Ovary (tissue), 9 donors: ENCODE results near the gene SLC27A3. TPM values are rescaled to one million over a fixed set of nuclear protein-coding genes. Genes with fewer than 3 reads are reported as not detected.
A peak's percentile ranks its signal among the peaks of the same experiment; 100 is the strongest.

Source experiments
- DNase-seq, 5 donors: peaks; one replicate each; pipeline ENCODE4 v3.0.0-alpha.2; 2019 to 2020
- H3K27ac ChIP-seq, 2 donors: fragments of 200-600 bp; one replicate each; pipeline versions ENCODE4 v1.5.1 to v1.8.0; 2019 to 2022
- H3K27me3 ChIP-seq: fragments of 200-600 bp; one replicate; pipeline ENCODE4 v1.8.0; 2022
- H3K36me3 ChIP-seq: fragments of 200-600 bp; sonication (generic); one replicate; pipeline ENCODE4 v1.5.1; 2019
- H3K4me1 ChIP-seq: one replicate; pipeline ENCODE4 v1.8.1; 2013; ENCODE audit warnings: mild to moderate bottlenecking, moderate library complexity; ENCODE audit not compliant: insufficient read depth
- H3K4me3 ChIP-seq: fragments of 200-600 bp; sonication (generic); one replicate; pipeline ENCODE4 v1.5.1; 2017
- H3K9me3 ChIP-seq, 2 donors: fragments of 200-600 bp in 1 of 2; sonication (generic) in 1 of 2; one replicate each; pipeline versions ENCODE4 v1.5.1 to v1.8.1; 2013 to 2019; ENCODE audit warnings: mild to moderate bottlenecking in 1 of 2, moderate library complexity in 1 of 2
- CTCF ChIP-seq, 3 donors: fragments of 450-650 bp in 2 of 3; fragments of 200-600 bp in 1 of 3; IDR thresholded peaks; one replicate each; pipeline versions ENCODE4 v1.5.1 to v1.8.0; 2016 to 2022; ENCODE audit warnings: antibody characterized with exemption in 3 of 3, mild to moderate bottlenecking in 1 of 3
- EP300 ChIP-seq: sonication (generic); formaldehyde crosslinking; IDR thresholded peaks from one replicate; pipeline ENCODE4 v1.6.1; 2017; ENCODE audit warnings: antibody characterized with exemption
- POLR2A ChIP-seq: fragments of 450-650 bp; IDR thresholded peaks from one replicate; pipeline ENCODE4 v1.6.1; 2017; ENCODE audit warnings: antibody characterized with exemption, mild to moderate bottlenecking, moderate library complexity
- WGBS, 3 donors: extraction: QIAGEN DNeasy Blood & Tissue Kit in 1 of 3; methylation state at CpG; one replicate each; pipeline versions ENCODE4 v1.1.5 to v1.1.7; 2013 to 2017; 5-methylcytosine and 5-hydroxymethylcytosine counted together
- intact Hi-C, 4 donors: fragments of 100-400 bp; cut with DNase I; formaldehyde crosslinking; loops; one replicate each; pipeline versions ENCODE4 v1.11.0 to v1.15.1; 2022 to 2023
- polyA plus RNA-seq, 2 donors: library from polyadenylated mRNA; stranded (reverse); fragments of 200-250 nt in 1 of 2; fragments of 350-450 nt in 1 of 2; fragmentation: Illumina TruSeq in 1 of 2; extraction: RNeasy Lipid Tissue Mini Kit (QIAGEN cat#74804) in 1 of 2; gene quantifications; one replicate each; pipeline ENCODE4 v1.2.3, GENCODE V29; 2013 to 2014
- total RNA-seq, 7 donors: library from RNA; depleted of rRNA in 2 of 7; stranded (reverse); fragments of >200 nt in 2 of 7; fragmentation: NEBNext Ultra II Directional in 3 of 7; extraction: Animal tissue kit (Norgen Biotek cat#: 25700) in 3 of 7; gene quantifications; one replicate each; pipeline versions ENCODE4 v1.1.0 to v1.2.4, GENCODE V29; 2016 to 2023
- donor health status: DM: no; HTN: no; CAD: no; lungs with moderate emphysema.
- donor health status: DM: no; HTN: no; CAD: no.
- donor health status: Bipolar disorder and iron deficiency.
- donor health status: DM: yes; HTN: yes; CAD: no.
- donor health status: DM: no; HTN: no; CAD: no.
- donor health status: DM: yes; HTN: yes; CAD: no.

The SLC27A3 gene
- total and polyA plus RNA-seq, 9 donors, result 9.5 to 50.9 (median 31.1) TPM

- H3K4me1 ChIP-seq, result peaks cover 10% of the 10 kb centered on the region
- 16 to 18% (median 17%) methylated on average over 5 of the region's 5 CpGs for WGBS, 3 donors
These were observed 32.6 kb upstream of the SLC27A3 start for GRCh38 chr1:153742411-153743142.

GRCh38 chr1:153745417-153745816, 29.8 kb upstream of the SLC27A3 start:
- no peaks in the 10 kb centered on the region for H3K36me3 ChIP-seq
- no peaks in the 10 kb centered on the region for H3K27me3 ChIP-seq
- WGBS, 3 donors, result 93 to 97% (median 96%) methylated on average over 2 of the region's 2 CpGs
- H3K4me3 ChIP-seq, result no peak overlapping the region
- H3K4me1 ChIP-seq, result peaks cover 10% of the 10 kb centered on the region
- TF ChIP-seq POLR2A (no peak), CTCF (IDR thresholded peaks at IDR 0.05) (no peak), EP300 (no peak)
- no peak overlapping the region for H3K27ac ChIP-seq
- intact Hi-C loops, result loop anchor here in 1 of 4 donors (5.0 kb wide), 1 partner anchor 68 kb away; the partner anchor contains the start of gene NPR1
- no peaks in the 10 kb centered on the region for H3K9me3 ChIP-seq
- DNase-seq, result no peak

More at GRCh38 chr1:153742411-153743142, 32.6 kb upstream of the SLC27A3 start:
- H3K36me3 ChIP-seq, result no peaks in the 10 kb centered on the region
- H3K4me3 ChIP-seq, result no peak overlapping the region
- DNase-seq, result peak in 3 of 5 donors; percentile 34 to 41 (median 38)
- no peaks in the 10 kb centered on the region for H3K27me3 ChIP-seq
- H3K9me3 ChIP-seq, result no peaks in the 10 kb centered on the region
- H3K27ac ChIP-seq, result peak overlapping the region; percentile 57 to 72
- TF ChIP-seq EP300, result no peak
- TF ChIP-seq CTCF (IDR thresholded peaks at IDR 0.05), result no peak
- no peak for TF ChIP-seq POLR2A
- intact Hi-C loops, result loop anchor here in 1 of 4 donors (5.0 kb wide), 1 partner anchor 45 kb away; no protein-coding TSS in a partner anchor

GRCh38 chr1:153746174-153746573, 29.0 kb upstream of the SLC27A3 start:
- H3K4me3 ChIP-seq, result no peak overlapping the region
- intact Hi-C loops, result loop anchor here in 1 of 4 donors (5.0 kb wide), 1 partner anchor 69 kb away; the partner anchor contains the start of gene NPR1
- DNase-seq, result no peak
- TF ChIP-seq EP300 (no peak), POLR2A (no peak), CTCF (IDR thresholded peaks at IDR 0.05) (no peak)
- no peaks in the 10 kb centered on the region for H3K36me3 ChIP-seq
- H3K9me3 ChIP-seq, result no peaks in the 10 kb centered on the region
- WGBS, 3 donors, result 87 to 91% (median 89%) methylated on average over 13 of the region's 13 CpGs
- peaks cover 10% of the 10 kb centered on the region for H3K4me1 ChIP-seq
- no peak overlapping the region for H3K27ac ChIP-seq
- H3K27me3 ChIP-seq, result no peaks in the 10 kb centered on the region

GRCh38 chr1:153748903-153749302, 26.3 kb upstream of the SLC27A3 start:
- Histone ChIP-seq H3K27ac (peak overlapping the region in 1 of 2 donors; percentile 34), H3K4me1 (peaks cover 8% of the 10 kb centered on the region), H3K4me3 (no peak overlapping the region), H3K9me3 (no peaks in the 10 kb centered on the region), H3K36me3 (no peaks in the 10 kb centered on the region), H3K27me3 (no peaks in the 10 kb centered on the region)
- WGBS, 3 donors, result 63 to 70% (median 64%) methylated on average over 2 of the region's 2 CpGs
- TF ChIP-seq CTCF (IDR thresholded peaks at IDR 0.05) (no peak), EP300 (no peak)
- DNase-seq, result no peak
- intact Hi-C loops, result loop anchor here in 3 of 4 donors (2.0 to 5.0 kb wide), 3 partner anchors 70 to 72 kb away; partner anchors contain the start of gene NPR1 (in 2 of the 3)
